ENCODE results near the gene ANKRD27.
A peak's percentile ranks its signal among the peaks of the same experiment; 100 is the strongest.
"Not testable (repeated sequence)": the region's sequence is repeated elsewhere in the genome, so short reads cannot be mapped to it uniquely, and the experiment has no call there.

Gene ANKRD27

GRCh38 chr19:32594021-32594420, 81.0 kb downstream of the ANKRD27 start:
- DNase-seq, result no peak

- DNase-seq, result not testable (repeated sequence)
Observed at GRCh38 chr19:32587747-32588504, 87.1 kb downstream of the ANKRD27 start.

GRCh38 chr19:32581705-32582179, 93.2 kb downstream of the ANKRD27 start:
- DNase-seq, result no peak

GRCh38 chr19:32580901-32581704, 93.9 kb downstream of the ANKRD27 start, which contains the start of gene PDCD5:
Gene PDCD5 (plus strand): TSS chr19:32581190. CDS start chr19:32581262, 72 bp downstream.
- DNase-seq, result peak; percentile 65

- DNase-seq, result no peak
Observed at GRCh38 chr19:32580353-32580900, 94.6 kb downstream of the ANKRD27 start.

GRCh38 chr19:32576790-32577189, 98.2 kb downstream of the ANKRD27 start:
- DNase-seq, result no peak

GRCh38 chr19:32573492-32573794, 101.5 kb downstream of the ANKRD27 start:
- DNase-seq, result no peak

- not testable (repeated sequence) for DNase-seq
Observed at GRCh38 chr19:32572700-32573491, 102.1 kb downstream of the ANKRD27 start.

GRCh38 chr19:32571471-32572075, 103.4 kb downstream of the ANKRD27 start:
- DNase-seq, result not testable (repeated sequence)

GRCh38 chr19:32570081-32570785, 104.7 kb downstream of the ANKRD27 start:
- DNase-seq, result peak; percentile 66

- no peak for DNase-seq
Observed at GRCh38 chr19:32567486-32567885, 107.5 kb downstream of the ANKRD27 start.

GRCh38 chr19:32566246-32566830, 108.6 kb downstream of the ANKRD27 start:
- no peak for DNase-seq

GRCh38 chr19:32563761-32564160, 111.2 kb downstream of the ANKRD27 start:
- DNase-seq, result no peak

GRCh38 chr19:32558607-32559228, 116.3 kb downstream of the ANKRD27 start:
- no peak for DNase-seq

- DNase-seq, result no peak
Observed at GRCh38 chr19:32555786-32556185, 119.2 kb downstream of the ANKRD27 start.

GRCh38 chr19:32550666-32551065, 124.3 kb downstream of the ANKRD27 start:
- no peak for DNase-seq
